HT1080 (cell line): Measurements from ENCODE around the gene SLC30A2. TPM values are rescaled to one million over a fixed set of nuclear protein-coding genes. Genes with fewer than 3 reads are reported as not detected.

Experiments
- DNase-seq: peaks from one replicate; pipeline ENCODE4 v3.0.0-alpha.2; 2015; ENCODE audit warnings: low read depth
- total RNA-seq: library from RNA; depleted of rRNA; stranded (reverse); fragments of >200 nt; shearing (Covaris generic); gene quantifications from 2 replicates; pipeline ENCODE4 v1.2.3, GENCODE V29; 2014

The SLC30A2 gene
- total RNA-seq, 1 experiment from 2014 or later = not detected

GRCh38 chr1:26023826-26024225, 22.1 kb downstream of the SLC30A2 start:
- no peak for DNase-seq

- DNase-seq = no peak
Measured at GRCh38 chr1:26023009-26023408, 22.9 kb downstream of the SLC30A2 start.

GRCh38 chr1:26022404-26022779, 23.5 kb downstream of the SLC30A2 start:
- no peak for DNase-seq

DNA sequence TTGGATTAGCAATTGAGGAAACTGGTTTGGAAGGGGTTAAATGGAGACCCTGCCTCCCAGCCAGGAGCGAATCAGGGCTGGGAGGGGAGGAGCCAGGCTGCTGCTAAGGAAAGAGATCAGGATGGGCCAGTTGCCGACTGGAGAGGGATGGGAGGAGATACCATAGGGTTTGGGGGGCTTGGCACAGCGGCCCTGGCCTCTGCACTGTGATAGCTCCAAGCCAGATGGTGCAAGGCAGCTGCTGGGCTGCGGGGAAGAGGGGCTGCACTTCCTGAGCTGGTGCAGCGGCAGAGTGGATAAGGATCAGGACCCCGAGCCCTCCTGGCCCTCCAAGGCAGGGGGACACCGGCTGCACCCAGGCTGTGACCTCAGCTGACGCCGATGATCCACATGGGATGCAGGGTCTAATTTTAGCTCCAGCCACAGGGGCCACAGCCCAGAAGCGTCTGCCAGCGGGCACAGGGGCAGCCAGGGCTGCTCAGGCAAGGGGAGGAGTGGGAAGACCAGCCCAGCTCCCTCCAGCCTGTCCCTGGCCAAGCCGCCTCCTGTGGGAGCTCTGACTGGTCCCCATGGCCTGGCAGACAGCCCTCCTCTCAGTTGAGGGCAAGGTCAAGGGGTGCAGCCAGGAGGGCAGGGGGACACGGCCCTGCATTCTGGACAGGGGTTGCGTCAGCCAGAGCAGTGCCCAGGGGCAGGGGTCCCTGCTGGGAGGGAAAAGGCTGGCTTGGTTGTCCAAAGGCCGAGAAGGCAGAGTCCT, 24.1 kb downstream of the SLC30A2 start, which contains the start of gene EXTL1:
Gene EXTL1, plus strand, starts transcription at position 129 of the 757 bp plus-strand sequence. CDS start 872 bp downstream, outside the sequence.
- DNase-seq = no peak

DNA sequence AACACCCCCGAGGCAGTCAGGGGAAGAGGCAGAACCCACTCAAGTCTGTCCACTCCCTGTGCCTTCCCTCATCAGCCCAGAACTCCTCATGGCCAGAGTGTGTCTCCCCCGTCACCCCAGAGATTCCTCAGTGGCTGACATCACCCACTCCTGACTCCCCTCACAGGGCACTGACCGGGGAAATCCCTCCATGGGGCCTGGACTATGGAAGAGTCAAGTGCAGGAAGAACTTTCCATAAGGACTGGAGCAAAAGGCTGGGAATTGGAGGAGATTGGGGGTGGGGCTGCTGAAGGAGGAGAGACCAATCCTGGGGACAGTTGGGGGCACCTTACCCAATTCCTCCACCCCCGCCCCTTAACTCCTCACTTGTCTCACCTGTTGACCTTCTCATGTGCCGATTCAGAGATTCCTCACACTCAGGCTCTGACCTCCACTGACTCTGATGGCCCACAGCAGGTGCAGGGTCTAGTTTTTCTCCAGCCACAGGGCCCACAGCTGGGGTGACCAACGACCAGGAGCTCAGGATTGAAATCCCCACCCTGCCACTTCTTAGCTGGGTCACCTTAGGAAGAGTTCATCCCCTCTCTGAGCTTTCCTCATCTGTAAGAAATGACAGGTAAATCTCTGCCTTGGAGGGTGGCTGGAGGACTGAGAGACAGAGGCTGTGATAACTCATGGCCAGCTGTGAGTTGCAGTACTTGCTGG, 24.8 kb downstream of the SLC30A2 start:
- no peak for DNase-seq

DNA sequence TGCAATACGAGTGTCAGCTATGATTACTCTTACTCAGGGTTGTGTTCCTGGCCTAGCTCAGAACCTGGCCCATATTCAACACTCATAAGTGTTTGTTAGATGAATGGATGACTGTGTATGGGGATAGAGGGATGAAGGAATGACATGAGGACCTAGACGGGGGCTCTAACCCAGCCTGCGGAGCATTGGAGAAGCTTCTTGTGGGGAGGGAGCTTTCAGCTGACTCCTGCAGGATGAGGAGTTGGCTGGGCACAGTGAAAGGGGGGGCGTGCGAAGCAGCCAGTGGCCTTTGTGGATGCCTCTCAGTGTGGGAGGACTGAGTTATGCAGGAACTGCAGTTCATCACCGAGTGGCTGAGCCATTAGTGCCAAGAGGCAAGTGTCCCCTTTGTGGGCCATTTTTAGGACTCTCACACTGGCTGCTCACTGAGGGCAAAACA, 25.6 kb downstream of the SLC30A2 start:
- DNase-seq = no peak

DNA sequence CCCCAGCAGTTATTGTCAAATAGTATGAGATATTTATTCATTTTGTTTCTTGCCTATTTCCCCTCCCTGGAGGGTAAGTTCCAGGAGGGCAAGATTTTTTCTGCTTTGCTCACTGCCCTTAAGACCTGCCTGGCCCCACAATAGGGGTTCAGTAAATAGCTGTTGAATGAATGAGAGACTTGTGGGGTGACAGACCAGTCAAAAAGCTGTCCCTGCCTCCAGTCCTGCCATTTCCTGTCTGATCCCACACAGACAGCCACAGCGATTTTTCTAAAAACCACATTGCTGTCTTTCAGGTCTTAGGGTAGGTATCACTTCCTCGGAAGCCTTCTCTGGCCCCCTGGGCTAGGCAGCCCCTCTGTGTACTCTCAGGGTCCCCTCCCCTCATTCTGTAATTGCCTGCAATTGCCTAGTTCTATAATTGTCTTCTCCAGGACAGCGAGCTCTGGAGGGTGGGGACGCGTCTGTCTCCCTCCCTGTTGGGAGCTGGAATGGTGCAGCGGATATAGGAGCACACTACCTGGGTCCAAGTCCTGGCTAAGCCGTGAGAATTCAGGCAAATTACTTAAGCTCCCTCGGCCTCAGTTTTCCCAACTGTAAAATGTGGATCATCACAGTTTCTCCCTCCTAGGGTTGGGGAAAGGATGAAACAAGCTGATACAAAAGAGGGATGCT, 26.1 kb downstream of the SLC30A2 start:
- DNase-seq = peak; percentile 38

GRCh38 chr1:26017606-26018005, 28.3 kb downstream of the SLC30A2 start:
- no peak for DNase-seq

- no peak for DNase-seq
Measured at GRCh38 chr1:26016953-26017545, 28.9 kb downstream of the SLC30A2 start.

DNA sequence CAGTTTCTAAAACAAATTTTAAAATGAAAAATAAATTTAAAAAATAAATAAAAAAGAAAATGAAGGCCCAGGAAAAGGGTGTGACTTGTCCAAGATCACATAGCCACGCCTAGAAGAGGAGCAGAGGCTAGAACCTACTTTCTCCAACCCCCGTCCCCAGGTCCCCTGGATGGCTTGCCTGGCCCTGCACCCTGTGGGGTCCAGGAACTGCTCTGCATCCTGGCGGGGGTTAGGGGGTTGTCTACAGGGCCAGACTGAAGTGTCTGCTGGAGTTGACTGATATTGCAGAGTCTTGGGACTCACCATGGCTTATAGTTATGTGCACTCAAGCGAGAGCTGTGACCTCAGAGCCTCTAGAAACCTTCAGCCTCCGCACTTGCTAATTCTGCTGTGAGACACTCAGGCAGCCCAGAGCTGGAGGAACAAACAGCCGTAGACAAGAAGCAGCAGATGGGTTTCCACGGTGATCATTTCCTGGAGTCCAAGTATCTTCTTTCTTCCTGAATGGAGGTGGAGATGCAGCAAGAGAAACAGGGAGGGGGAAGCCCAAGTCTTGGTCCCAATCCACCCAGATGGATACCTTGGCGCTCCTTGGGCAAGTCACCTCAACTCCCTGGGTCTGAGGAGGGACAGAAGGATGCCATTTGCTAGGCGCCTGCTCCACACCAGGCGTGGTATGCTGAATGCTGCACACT, 29.5 kb downstream of the SLC30A2 start:
- no peak for DNase-seq

DNA sequence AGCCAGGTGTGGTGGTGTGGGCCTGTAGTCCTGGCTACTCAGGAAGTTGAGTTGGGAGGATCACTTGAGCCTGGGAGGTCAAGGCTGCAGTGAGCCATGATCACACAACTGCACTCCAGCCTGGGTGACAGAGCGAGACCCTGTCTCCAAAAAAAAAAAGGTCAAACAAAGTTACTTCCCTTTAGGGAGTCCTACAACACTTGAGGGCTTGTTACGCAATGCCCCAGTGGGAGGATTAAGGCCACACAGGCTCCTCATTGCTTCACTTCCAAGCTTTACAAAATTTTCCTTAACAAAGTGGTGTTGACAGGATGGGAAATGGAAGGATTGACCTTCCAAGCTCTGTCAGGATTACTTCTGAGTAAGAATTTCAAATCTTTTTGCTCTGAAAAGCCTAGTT, 30.6 kb downstream of the SLC30A2 start:
- DNase-seq = no peak

DNA sequence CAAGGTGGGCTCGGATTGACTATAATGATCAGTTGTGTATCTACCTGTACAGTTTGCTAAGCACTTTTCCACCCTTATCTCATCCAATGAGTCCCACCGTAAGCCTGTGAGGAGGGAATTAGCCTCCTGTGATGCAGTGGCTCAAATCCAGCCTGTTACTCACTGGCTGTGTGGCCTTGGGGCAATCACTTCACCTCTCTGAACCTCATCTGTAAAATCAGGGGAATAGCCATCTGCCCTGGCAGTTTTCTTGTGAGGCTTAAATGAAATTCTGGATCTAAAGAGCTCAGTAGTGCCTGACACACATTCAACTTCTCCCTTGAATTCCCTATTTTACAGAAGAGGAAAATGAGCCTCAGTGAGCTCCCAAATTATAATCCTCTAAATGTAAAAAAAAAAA, 31.7 kb downstream of the SLC30A2 start:
- no peak for DNase-seq

- no peak for DNase-seq
Measured at GRCh38 chr1:26012864-26013263, 33.1 kb downstream of the SLC30A2 start.

- no peak for DNase-seq
Measured at GRCh38 chr1:26010825-26011224, 35.1 kb downstream of the SLC30A2 start.

GRCh38 chr1:26009796-26010447, 36.0 kb downstream of the SLC30A2 start:
- DNase-seq = peak; percentile 52

DNA sequence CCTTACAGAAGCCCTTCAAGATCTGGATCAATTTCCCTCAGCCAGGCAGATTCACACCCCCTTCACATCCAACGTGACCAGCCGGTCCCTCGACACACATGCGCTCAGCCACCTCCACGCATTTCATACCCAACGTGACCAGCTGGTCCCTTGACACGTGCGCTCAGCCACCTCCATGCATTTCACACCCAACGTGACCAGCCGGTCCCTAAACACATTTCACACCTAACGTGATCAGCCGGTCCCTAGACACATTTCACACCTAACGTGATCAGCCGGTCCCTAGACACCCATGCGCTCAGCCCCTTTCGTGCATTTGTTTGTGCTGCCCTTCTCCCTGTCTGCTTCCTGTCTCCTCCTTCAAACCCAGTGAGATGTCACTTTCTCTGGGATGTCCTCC, 39.2 kb downstream of the SLC30A2 start:
- no peak for DNase-seq

GRCh38 chr1:26005434-26006105, 40.3 kb downstream of the SLC30A2 start:
- no peak for DNase-seq

GRCh38 chr1:26003756-26004155, 42.2 kb downstream of the SLC30A2 start:
- DNase-seq = no peak

- DNase-seq = no peak
Measured at GRCh38 chr1:26003262-26003661, 42.7 kb downstream of the SLC30A2 start.
